ENCODE results near the gene RNF152. TPM values are rescaled to one million over a fixed set of nuclear protein-coding genes. Genes with fewer than 3 reads are reported as not detected.

RNF152 gene
- polyA plus RNA-seq, 1 donor from 2014 or later = 22.9 TPM

DNA sequence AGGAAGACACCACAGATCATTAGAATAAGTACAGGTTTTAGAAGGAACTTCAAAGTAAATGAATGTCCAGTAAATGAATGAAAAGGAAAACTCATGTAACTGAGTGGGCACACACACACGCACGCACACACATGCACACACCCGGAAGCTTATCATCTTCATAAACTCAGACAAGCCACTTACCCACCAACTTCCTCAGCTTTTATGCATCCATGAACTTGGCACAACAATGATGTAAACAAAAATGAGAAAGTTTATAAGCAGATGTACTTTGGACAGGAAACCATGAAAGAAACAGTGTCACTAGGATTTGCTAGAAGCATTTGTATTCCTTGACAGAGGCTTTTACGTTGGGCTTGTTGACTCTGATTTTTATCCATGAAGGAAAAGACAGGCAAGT lies 23.2 kb downstream of the RNF152 start:
- TF ChIP-seq POLR2AphosphoS5 (IDR thresholded peaks at IDR 0.05) = no peak
- no peak for TF ChIP-seq EZH2 (IDR thresholded peaks at IDR 0.05; ENCODE audit: borderline replicate concordance, insufficient read depth, low read length, poor library complexity, severe bottlenecking)
- no peak for TF ChIP-seq SMC3 (conservative IDR thresholded peaks at IDR 0.05; ENCODE audit: poor library complexity)
- TF ChIP-seq EP300 (conservative IDR thresholded peaks at IDR 0.05; ENCODE audit: poor library complexity, severe bottlenecking) = no peak
- TF ChIP-seq REST (IDR thresholded peaks at IDR 0.05; ENCODE audit: borderline replicate concordance) = no peak
- no peak for TF ChIP-seq MXI1 (conservative IDR thresholded peaks at IDR 0.05; ENCODE audit: poor library complexity, severe bottlenecking)
- TF ChIP-seq, protein P1, sequence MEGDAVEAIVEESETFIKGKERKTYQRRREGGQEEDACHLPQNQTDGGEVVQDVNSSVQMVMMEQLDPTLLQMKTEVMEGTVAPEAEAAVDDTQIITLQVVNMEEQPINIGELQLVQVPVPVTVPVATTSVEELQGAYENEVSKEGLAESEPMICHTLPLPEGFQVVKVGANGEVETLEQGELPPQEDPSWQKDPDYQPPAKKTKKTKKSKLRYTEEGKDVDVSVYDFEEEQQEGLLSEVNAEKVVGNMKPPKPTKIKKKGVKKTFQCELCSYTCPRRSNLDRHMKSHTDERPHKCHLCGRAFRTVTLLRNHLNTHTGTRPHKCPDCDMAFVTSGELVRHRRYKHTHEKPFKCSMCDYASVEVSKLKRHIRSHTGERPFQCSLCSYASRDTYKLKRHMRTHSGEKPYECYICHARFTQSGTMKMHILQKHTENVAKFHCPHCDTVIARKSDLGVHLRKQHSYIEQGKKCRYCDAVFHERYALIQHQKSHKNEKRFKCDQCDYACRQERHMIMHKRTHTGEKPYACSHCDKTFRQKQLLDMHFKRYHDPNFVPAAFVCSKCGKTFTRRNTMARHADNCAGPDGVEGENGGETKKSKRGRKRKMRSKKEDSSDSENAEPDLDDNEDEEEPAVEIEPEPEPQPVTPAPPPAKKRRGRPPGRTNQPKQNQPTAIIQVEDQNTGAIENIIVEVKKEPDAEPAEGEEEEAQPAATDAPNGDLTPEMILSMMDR (IDR thresholded peaks at IDR 0.05; ENCODE audit: poor library complexity, severe bottlenecking) = no peak
- TF ChIP-seq RAD21 (conservative IDR thresholded peaks at IDR 0.05) = no peak
- Histone ChIP-seq H3K27me3 (ENCODE audit: insufficient read depth, low read depth, low read length) (no peaks in the 10 kb centered on the region), H3K4me3 (ENCODE audit: low read length) (no peak overlapping the region), H3K9me3 (ENCODE audit: low read length) (no peaks in the 10 kb centered on the region), H3K27ac (ENCODE audit: low read length) (no peak overlapping the region), H3K36me3 (ENCODE audit: insufficient read depth, low read length) (no peaks in the 10 kb centered on the region), H3K4me2 (ENCODE audit: low read length) (no peak overlapping the region), H4K20me1 (ENCODE audit: insufficient read depth) (no peaks in the 10 kb centered on the region), H2AFZ (ENCODE audit: low read depth, low read length) (no peak overlapping the region), H3K79me2 (replicated peaks; ENCODE audit: insufficient read depth, low read length) (no peaks in the 10 kb centered on the region), H3K9ac (ENCODE audit: low read length) (no peak overlapping the region), H3F3A (ENCODE audit: insufficient read depth, low read length, poor library complexity, severe bottlenecking) (no peaks in the 10 kb centered on the region), H3K9me2 (ENCODE audit: insufficient read depth, low read length) (no peaks in the 10 kb centered on the region)

- H2AFZ ChIP-seq (ENCODE audit: low read depth, low read length) = no peak overlapping the region
- H3F3A ChIP-seq (ENCODE audit: insufficient read depth, low read length, poor library complexity, severe bottlenecking) = no peaks in the 10 kb centered on the region
- H3K36me3 ChIP-seq (ENCODE audit: insufficient read depth, low read length) = peaks cover 3% of the 10 kb centered on the region
- H3K9ac ChIP-seq (ENCODE audit: low read length) = no peak overlapping the region
- no peak overlapping the region for H3K27ac ChIP-seq (ENCODE audit: low read length)
- no peaks in the 10 kb centered on the region for H3K27me3 ChIP-seq (ENCODE audit: insufficient read depth, low read depth, low read length)
- H4K20me1 ChIP-seq (ENCODE audit: insufficient read depth) = no peaks in the 10 kb centered on the region
- H3K9me3 ChIP-seq (ENCODE audit: low read length) = no peaks in the 10 kb centered on the region
- TF ChIP-seq SMC3 (conservative IDR thresholded peaks at IDR 0.05; ENCODE audit: poor library complexity) (no peak), EZH2 (IDR thresholded peaks at IDR 0.05; ENCODE audit: borderline replicate concordance, insufficient read depth, low read length, poor library complexity, severe bottlenecking) (no peak), EP300 (conservative IDR thresholded peaks at IDR 0.05; ENCODE audit: poor library complexity, severe bottlenecking) (no peak), POLR2AphosphoS5 (IDR thresholded peaks at IDR 0.05) (no peak), TAF1 (IDR thresholded peaks at IDR 0.05; ENCODE audit: low read depth) (no peak), RAD21 (conservative IDR thresholded peaks at IDR 0.05) (no peak), REST (IDR thresholded peaks at IDR 0.05; ENCODE audit: borderline replicate concordance) (no peak), MXI1 (conservative IDR thresholded peaks at IDR 0.05; ENCODE audit: poor library complexity, severe bottlenecking) (no peak)
- TF ChIP-seq, protein P1 (IDR thresholded peaks at IDR 0.05; ENCODE audit: poor library complexity, severe bottlenecking) = no peak
- no peak overlapping the region for H3K4me3 ChIP-seq (ENCODE audit: low read length)
- H3K9me2 ChIP-seq (ENCODE audit: insufficient read depth, low read length) = no peaks in the 10 kb centered on the region
- no peak overlapping the region for H3K4me2 ChIP-seq (ENCODE audit: low read length)
- H3K79me2 ChIP-seq (replicated peaks; ENCODE audit: insufficient read depth, low read length) = no peaks in the 10 kb centered on the region
Measured at GRCh38 chr18:61865466-61866175, 27.2 kb downstream of the RNF152 start.
